Stimulated activated CD8-positive, alpha-beta memory T cell treated with anti-CD3 and anti-CD28 coated beads, Interleukin-15, amount 100 ng/mL, for 4 hours (primary cell): Measurements from ENCODE around the gene TSC22D1.

ENCODE experiments used
- DNase-seq, 2 donors: peaks; one replicate each; pipeline ENCODE4 v3.0.0-alpha.2; 2020; ENCODE audit warnings: low read depth in 2 of 2

The TSC22D1 gene

DNA sequence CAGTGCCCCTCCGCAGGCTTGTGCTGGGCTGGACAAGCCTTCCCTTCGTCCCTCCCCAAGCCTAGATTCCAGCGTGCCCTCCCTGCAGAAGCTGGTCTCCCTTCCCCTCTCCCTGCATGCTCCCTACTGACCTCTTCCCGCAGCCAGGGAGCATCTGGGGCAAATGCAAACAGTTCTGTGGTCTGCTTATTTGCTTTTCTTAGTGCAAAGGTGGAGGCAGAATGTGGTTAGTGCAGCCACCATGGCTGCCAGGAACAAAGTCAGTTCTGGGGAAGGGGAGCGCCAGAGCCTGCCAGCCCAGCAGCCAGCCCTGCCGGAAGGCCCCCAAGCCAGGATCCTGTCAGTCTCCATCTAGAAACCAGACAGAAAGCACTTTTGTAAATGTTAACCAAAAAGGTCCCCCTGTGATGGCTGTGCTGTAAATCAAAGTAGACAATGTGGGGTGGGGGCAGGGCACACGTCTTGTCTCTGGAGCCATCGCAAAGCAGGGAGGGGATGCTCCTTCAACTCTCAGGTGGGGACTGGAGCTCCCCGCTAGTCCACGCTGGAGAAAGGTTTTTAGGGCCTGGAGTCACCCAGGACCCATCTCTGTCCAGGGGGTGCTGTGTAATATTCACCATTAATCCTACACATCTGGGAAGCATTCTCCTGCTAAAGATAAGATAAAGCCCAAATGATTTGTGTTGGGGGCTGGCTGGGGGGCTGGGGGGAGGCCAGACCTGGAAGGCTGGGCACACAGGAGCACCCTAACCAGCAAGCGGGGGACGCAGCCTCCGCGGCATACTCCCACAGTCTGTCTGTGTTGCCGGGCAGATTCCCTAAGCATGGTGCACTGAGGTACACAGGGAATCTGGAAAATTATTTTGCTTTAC, 171.6 kb downstream of the TSC22D1 start:
- DNase-seq, result no peak

- DNase-seq, result no peak
Measured at GRCh38 chr13:44403461-44404056, 172.6 kb downstream of the TSC22D1 start.

DNA sequence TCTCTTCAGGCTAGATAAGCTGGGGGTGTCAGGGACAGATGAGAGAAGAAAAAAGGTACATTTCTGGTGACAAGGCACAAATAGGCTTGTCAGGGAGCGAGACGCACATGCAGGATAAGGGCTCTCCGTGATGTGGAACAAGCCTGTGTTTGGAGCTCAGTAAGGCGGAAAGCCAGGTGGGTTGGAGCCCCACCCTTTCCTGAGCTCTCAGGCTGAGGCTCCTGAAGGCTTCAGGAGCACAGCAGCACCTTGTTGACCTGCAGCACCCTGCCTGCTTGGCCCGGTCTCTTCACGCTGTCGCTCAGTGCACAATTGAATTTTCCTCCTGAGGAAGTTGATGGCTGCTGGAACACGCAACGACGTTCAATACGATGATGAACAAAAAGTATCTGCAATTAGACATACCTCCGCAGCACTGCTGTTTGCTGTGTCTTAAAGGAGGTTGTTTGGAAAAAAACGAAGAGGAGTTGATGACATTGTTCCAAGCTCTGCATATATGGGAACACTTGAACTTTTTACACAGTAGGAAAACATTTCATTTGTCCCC, 173.2 kb downstream of the TSC22D1 start:
- no peak for DNase-seq

DNA sequence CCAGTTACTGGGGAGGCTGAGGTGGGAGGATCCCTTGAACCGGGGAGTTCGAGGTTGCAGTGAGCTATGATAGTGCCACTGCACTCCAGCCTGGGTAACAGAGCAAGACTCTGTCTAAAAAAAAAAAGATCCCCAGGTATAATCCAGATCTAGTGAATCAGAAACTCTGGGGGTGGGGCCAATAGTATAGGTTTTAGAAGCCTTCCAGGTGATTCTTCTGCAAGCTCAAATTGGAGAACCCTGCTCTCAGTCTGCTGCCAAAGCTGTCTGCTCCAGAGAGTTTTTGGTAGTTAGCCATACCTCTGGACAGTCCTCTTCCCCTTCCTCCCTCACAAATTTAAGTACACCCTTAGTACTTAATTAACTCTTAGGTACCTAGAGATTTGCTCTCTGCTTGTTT, 174.6 kb downstream of the TSC22D1 start:
- no peak for DNase-seq

DNA sequence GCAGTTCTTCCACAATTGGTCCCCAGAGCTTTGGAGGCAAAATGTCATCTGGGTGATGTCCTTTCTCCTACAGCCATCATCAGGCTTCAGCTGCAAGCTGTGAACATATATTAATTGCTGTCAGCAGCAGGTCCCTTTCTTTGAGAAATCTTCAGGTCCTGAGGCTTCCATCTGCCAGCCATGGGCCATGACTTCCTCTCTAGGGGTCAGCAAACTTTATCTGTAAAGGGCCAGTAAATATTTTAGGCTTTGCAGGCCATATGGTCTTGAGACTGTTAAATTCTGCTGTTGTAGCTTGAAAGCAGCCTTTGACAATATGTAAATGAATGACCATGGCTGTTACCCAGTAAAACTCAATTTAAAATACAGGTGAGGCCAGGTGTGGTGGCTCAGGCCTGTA, 175.4 kb downstream of the TSC22D1 start:
- no peak for DNase-seq

- DNase-seq, result no peak
Measured at GRCh38 chr13:44399074-44399473, 177.1 kb downstream of the TSC22D1 start.

DNA sequence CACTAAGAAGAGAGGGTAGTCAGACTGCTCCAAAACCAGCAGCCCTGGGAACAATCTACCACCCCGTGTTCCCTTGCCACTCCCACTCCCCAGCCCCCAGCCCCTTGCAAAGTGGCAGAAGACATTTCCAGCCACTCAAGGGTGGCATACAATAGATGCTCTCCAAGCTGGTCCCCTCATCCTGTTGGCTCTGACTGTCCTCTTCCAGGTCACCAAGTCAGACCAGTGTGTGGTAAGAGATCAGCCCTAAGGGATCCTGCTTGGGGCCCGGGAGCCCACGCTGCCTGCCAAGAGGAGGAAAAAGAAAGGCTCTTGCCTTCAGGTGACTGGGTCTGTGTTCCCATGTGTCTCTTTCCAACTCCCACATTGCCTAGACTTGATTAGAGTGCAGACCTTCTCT, 177.5 kb downstream of the TSC22D1 start:
- DNase-seq, result no peak

DNA sequence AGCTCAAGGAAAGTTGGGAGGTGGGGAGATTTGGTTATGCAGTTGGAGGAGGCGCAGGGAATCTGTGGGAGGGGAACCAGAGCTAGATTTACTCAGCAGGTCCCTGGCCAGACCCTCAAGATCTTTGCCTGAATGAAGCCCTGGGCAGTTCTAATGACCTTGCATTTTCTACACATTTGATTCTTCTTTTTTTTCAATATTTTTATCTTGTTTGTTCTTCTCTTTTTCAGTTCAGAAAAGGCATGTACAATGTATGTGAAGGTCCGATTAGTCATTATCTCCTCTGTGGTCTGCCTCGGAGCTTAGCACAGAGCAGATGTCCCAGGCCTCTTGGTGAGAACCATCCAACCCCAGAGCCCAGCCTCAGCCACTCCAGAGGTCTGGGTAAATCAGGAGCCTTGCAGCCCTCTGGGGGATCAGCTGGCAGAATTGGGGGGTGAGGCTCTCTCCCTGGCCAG, 178.3 kb downstream of the TSC22D1 start:
- no peak for DNase-seq

GRCh38 chr13:44396701-44397580, 179.2 kb downstream of the TSC22D1 start:
- no peak for DNase-seq

GRCh38 chr13:44395976-44396694, 180.0 kb downstream of the TSC22D1 start:
- no peak for DNase-seq

GRCh38 chr13:44394658-44395057, 181.5 kb downstream of the TSC22D1 start:
- DNase-seq, result no peak

DNA sequence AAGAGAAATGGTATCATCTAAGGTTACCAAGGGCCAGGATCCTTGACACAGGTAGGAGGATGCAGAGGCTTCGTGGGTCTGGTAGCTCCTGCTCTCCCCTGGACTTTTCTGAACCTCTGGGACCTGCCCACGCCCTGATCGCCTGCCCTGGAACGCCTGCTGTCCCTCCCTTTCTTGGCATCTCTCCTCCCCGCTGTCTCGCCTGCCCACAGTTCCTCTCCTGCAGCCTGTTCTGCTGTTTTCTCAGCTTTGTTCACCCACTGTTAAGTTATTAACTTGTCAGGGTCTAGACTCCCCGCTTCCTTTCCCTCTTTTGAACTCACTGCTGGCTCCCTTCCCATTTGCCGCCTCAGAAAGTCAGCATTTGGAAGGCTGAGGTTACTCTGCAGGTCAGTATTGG, 182.7 kb downstream of the TSC22D1 start:
- no peak for DNase-seq

DNA sequence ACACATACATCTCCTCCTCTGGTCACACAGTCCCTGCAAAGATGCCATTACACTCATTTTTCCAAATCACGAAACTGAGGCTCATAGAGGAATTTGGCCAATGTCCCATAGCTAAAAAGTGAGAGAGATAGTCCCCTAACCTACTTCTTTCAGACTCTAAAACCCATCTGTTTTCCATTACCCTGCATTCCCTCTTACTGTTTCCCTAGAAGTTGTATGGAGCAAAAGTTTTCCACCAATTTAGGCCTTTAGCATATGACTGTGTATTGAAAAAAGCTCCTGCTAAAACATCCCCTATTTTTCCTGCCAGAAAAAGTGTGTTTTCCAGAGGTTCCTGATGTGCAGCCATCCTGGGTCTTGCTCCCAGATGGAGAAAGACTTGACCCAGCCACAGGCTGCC, 186.3 kb downstream of the TSC22D1 start:
- DNase-seq, result no peak

- DNase-seq, result no peak
Measured at GRCh38 chr13:44389060-44389666, 187.0 kb downstream of the TSC22D1 start.

GRCh38 chr13:44388427-44389059, 187.6 kb downstream of the TSC22D1 start:
- DNase-seq, result no peak

DNA sequence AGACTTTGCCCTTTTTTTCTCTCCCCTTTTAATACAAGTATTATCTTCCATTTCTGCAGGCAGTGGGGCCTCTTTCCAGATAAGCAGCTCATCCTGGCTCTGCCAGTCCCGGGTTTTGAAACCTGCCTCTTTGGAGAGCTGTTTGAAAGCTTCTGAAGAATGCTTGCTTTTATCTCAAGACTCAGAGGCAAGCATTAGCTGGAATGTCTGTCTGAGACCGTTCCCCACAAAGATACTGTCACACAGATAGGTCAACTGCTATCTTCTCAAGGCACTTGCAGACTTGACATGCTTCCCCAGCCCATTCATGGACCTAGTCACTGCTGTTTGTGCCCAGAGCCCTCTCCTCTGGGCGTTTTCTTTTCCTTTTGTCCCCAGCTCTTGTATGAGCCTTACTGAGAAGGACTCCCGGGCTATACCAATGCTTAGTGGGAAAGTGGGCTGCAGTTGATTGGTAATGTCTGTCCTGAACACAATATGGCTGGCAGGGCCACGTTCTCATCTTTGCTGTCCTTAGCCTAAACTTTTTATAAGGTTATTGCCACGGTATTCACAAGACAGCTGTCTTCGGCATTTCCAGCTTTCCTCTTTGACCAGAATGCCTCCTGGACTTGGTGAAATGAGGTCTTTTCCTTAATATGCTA, 189.1 kb downstream of the TSC22D1 start:
- DNase-seq, result no peak

- DNase-seq, result no peak
Measured at GRCh38 chr13:44385847-44386246, 190.3 kb downstream of the TSC22D1 start.

- no peak for DNase-seq
Measured at GRCh38 chr13:44385401-44385800, 190.7 kb downstream of the TSC22D1 start.

DNA sequence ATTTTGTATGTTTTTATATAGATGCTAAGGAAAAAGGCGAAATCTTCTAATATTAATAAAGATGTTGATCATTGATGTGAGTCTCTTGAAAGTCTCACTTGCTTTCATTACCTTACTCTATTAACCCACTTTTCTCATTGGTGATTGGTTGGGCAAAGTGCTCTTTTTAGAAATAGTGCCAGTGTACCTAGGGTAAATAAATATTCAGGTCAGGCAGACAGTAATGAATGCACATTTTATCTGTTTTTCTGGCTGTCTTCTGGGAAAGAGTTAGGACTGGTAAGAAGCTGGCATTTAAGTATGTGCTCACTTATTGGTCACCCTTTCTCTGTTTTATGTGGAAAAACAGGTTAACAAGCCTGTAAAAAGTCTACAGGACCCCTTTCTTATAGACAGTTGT, 191.4 kb downstream of the TSC22D1 start:
- no peak for DNase-seq

DNA sequence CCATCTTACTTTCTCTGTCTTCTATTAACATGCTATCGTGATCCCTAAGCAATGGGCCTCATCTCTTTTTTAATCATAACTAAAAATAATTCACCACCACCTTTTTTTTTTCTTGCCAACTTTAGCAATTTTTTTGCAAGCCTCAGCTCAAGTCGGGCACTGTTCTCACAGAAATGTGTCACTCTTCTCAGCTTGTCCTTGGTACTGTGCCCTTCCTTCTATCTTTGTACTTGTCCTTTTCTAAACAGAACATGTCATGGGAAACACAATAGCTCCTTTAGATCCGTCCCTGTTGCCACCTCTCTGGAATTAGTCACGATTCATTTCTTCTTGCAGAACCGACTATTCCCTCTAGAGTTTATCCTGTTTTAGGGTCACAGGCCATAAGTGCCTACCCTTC, 192.2 kb downstream of the TSC22D1 start:
- DNase-seq, result no peak
